Measurements from ENCODE around the gene C1QTNF2.

DNA sequence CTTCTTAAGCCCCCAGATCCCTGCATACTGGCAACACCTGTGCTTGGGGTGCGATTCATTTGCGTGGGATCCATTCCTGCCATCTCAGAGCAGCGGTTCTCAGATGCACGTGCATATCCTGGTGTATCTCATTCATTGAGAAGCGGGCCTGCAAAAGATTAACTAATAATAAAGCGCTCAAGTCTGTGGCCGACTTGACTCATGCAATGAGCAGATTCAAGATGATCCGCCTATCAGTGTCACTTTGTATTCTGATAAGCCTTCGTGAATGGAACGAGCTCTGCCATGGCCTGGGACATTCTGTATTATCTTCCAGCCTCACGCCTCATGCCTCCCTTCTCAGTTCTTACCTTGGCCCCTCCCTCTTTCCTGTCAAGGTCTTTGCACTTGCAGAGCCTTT, 22.3 kb downstream of the C1QTNF2 start:
- TF ChIP-seq CREM (IDR thresholded peaks at IDR 0.05; ENCODE audit: low read depth) (no peak), EP300 (IDR thresholded peaks at IDR 0.05; ENCODE audit: borderline replicate concordance in 1 of 2, control insufficient read depth in 1 of 2, low read depth in 2 of 2, low read length in 2 of 2) (no peak)
- TF ChIP-seq, protein P1, sequence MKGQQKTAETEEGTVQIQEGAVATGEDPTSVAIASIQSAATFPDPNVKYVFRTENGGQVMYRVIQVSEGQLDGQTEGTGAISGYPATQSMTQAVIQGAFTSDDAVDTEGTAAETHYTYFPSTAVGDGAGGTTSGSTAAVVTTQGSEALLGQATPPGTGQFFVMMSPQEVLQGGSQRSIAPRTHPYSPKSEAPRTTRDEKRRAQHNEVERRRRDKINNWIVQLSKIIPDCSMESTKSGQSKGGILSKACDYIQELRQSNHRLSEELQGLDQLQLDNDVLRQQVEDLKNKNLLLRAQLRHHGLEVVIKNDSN (IDR thresholded peaks at IDR 0.05; ENCODE audit: borderline replicate concordance, extremely low read length, insufficient read depth, low read depth, low read length) = no peak

Data from GM12878 (cell line).